Endometrium (tissue), 2 donors: ENCODE results near the gene WASHC4.

Experiments
- FAIRE-seq: peaks from 2 replicates; lab custom pipeline; 2012; peaks lifted over from hg19 to GRCh38; lab: Jason Lieb, UNC
- donor health status: control.
- donor health status: control.

WASHC4 gene, protein sequence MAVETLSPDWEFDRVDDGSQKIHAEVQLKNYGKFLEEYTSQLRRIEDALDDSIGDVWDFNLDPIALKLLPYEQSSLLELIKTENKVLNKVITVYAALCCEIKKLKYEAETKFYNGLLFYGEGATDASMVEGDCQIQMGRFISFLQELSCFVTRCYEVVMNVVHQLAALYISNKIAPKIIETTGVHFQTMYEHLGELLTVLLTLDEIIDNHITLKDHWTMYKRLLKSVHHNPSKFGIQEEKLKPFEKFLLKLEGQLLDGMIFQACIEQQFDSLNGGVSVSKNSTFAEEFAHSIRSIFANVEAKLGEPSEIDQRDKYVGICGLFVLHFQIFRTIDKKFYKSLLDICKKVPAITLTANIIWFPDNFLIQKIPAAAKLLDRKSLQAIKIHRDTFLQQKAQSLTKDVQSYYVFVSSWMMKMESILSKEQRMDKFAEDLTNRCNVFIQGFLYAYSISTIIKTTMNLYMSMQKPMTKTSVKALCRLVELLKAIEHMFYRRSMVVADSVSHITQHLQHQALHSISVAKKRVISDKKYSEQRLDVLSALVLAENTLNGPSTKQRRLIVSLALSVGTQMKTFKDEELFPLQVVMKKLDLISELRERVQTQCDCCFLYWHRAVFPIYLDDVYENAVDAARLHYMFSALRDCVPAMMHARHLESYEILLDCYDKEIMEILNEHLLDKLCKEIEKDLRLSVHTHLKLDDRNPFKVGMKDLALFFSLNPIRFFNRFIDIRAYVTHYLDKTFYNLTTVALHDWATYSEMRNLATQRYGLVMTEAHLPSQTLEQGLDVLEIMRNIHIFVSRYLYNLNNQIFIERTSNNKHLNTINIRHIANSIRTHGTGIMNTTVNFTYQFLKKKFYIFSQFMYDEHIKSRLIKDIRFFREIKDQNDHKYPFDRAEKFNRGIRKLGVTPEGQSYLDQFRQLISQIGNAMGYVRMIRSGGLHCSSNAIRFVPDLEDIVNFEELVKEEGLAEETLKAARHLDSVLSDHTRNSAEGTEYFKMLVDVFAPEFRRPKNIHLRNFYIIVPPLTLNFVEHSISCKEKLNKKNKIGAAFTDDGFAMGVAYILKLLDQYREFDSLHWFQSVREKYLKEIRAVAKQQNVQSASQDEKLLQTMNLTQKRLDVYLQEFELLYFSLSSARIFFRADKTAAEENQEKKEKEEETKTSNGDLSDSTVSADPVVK

DNA sequence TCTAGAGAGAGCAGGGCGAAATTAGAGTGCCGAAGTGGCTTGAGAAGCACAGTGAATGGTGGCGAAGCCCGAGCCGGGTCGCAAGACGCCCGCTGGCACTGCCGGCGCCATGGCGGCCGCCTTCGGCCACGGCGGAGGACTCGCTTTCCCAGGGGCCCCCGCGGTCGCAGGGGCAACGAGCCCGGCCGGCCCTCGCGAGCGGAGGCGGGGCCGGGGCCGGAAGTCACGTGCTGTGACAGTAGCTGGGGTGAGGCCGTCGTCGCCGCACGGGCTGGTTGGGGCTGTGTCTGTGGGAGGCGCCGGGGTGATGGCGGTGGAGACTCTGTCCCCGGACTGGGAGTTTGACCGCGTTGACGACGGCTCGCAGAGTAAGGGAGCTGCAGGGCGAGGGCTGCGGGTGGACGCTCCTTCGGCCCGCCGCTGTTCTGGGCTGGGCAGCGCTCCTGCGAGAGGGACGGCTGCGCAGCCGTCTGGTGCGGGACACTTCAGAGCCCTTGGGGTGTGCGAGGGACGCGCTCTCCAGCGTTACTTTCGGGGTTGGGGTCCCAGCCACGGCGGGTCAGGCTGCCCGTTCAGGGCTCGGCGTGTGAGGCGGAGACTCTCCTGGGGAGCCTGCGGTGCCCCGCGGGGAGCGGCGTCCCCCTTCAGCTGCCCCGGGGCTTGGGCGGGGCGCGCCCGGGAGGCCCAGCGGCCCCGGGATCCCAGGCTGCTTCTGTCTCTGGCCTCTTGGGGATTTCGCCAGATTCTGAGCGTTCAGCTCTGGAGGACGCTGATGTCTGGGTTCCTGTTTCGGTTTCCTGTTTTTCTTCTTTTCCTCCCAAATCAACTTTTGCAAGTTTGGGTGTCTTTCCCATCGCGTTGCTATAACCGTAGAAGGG, at the start of gene WASHC4:
TSS of gene WASHC4 (plus strand) at position 238 of the 878 bp plus-strand sequence. CDS start at position 308, 70 bp downstream.
- no peak for FAIRE-seq

DNA sequence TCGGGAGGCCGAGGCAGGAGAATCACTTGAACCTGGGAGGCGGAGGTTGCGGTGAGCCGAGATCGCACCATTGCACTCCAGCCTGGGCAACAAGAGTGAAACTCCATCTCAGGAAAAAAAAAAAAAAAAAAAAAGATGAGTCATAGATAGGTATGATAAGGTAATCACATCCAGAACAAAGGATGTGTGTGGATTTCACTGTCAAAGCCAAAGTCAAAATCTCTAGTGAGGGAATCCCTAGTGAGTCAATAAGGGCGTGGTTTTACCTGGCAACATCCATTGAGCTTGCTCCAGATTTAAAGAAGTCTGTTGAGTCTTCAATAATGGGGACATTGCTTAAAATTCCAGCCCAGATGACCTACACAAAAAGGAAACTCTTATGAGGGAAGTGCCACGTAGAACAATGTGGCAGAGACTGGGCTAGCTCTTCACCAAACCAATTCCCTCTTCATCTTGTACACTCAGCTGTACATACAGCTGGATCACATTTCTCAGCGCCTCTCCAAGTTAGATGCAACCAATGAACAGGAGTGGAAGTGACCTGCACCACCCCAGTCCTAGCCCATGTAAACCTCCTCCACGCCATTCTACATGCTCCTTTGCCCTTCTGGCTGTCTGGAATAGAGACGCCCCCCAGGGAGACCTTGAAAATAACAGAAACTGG, 46.7 kb upstream of the WASHC4 start:
- no peak for FAIRE-seq

DNA sequence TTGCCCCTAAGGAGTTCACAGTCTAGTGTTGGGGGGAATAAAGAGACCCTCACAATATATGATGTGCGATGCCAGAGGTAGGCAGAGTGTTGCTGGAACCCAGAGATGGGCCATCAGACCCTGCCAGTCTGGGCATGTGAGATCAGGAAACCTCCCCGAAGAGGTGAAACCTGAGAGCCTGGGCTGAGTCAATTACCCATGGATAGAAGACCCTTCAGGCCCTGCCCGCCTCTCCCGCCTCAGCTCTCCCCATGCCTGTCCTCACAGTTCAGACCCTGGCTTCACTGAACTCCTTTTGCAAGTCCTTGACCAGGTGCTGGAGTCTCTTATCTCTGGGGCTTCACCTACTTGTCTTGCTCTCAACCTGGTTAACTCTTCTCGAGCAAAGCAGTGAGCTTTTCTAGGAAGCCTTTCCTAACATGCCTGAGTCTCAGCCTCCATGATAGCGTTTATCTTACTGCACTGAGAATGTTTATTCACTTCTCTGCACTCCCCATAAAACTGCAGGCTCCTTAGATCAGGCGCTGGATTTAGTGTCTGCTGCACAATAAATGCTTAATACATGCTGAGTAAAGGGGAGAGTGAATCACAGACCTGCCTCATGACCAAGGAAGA, 42.9 kb upstream of the WASHC4 start:
- no peak for FAIRE-seq

DNA sequence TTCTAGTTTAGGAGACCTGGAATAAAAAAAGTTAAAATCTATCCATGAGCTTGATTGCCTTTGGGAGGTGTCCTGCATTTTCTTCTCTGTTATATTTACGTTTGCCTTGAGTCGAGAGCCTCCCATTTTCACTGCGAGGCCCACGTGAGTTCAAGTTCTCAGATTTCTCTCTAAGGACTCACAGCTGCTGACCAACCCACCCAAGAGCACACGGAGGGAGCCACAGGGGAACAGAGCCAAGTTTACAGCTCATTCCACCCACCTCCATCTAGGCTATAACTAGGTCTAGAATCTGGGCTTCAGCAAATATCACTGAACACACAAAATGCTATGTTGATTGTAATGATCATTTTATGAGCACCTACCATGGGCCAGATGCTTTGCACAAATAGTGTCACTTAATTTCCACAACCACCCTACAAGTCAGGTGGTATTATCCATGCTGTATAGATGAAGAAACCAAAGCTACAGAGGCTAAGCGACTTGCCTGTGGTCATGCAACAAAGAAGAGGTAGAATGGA, 40.0 kb upstream of the WASHC4 start:
- no peak for FAIRE-seq

DNA sequence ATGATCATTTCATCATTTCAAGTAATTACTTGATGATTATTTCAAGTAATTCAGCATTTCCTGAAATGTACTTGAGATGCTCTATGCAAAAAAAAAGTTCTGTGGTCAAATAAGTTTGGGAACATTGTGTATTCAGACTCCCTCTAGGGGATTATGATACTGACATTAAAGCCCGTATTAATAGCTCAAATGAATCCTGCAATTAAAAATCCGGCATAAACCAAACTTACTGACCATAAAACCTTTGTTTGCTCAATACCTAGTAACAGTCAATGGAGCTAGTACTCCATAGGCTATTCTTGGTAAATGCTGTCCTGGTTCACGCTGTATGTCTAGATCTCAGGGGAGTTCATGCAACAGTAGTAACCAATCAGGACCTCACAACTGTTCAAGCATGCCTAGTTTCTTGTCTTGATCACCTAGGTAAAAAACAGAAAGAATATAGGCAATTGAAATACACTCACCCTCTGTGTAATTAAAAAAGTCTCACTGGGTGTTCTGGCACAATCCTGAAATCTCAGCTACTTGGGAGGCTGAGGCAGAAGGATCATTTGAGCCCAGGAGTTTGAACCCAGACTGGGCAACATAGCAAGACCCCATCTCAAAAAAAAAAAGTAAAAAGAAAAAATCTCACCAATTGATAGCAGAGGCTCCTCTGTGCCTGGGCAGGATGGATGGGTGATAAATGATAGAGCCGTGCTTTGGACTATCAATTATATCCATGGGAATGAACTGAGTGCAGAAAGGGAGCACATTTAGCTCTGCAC, 37.4 kb upstream of the WASHC4 start:
- no peak for FAIRE-seq

DNA sequence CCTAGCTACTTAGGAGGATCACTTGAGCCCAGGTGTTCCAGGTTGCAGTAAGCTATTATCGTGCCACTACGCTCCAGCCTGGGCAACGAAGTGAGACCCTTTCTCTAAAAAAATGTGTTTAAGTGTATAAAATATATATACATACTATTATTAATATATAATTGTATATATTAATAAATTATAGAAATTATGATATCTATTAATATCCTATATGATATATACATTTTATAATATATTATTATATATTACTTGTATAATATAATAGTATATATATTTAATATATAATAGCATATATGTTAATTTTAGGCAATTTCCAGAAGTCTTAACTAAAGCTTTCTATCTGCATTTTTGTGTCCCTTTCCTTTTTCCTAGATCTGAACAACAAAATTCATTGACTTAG, 35.5 kb upstream of the WASHC4 start:
- no peak for FAIRE-seq

DNA sequence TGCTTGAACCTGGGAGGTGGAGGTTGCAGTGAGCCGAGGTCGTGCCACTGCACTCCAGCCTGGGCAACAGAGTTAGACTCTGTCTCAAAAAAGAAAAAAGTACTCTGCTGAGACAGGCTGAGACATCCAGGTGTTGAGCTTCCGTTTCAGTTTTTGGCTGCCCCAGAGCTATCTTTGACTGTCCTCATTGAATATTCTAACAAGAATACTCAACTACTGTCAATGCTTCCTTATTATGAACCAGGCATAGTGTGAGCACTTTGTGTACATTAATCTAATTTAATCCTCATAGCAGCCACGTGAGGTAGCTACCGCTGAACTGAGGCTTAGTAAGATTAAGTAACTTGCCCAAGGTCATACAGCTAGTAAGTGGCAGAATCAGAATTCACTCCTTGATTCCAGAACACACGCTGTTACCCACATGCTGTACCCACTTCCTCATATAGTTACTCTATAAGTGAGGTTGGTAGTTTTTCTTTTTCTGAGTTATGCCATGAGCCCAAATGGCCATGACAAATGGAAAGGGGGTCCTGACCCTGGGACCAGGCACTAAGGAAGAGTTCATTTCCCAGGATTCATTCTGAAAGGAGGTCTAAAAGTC, 34.5 kb upstream of the WASHC4 start:
- no peak for FAIRE-seq

DNA sequence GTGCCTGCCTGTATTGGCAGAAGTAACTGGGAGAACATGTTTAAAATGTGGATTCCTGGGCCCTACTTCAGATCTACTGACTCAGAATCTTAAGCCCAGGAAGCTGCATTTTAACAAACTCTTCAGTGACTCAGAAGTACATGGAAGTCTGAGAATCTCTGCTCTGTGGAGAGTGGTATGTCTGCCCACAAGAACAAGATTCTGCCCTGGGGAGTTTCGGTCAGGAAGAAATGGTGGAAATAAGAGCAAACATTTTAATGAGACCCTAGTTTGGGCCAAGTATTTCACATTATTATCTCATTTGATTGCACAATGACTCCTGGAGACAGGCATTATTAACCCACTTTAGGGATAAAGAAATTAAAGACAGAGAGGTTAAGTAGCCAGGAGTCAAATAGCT, 31.4 kb upstream of the WASHC4 start:
- FAIRE-seq = no peak

DNA sequence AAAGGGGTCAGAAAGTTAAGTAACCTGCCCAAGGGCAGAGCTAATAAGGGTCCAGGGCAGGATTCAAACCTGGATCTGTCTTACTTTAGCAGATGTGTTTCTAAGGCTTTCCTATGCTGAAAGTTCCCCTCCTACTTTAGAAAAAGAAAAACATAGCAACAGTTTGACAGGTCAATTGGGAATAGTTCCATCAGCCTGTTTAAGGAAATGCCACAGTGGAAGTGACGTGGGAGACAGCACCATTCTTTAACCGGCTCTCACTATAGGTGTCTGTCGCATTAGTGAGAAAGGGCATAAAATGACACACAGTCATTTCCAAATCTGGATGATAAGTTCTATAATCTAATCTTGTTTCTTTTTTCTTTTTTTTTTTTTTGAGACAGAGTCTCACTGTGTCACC, 30.6 kb upstream of the WASHC4 start:
- FAIRE-seq = no peak

DNA sequence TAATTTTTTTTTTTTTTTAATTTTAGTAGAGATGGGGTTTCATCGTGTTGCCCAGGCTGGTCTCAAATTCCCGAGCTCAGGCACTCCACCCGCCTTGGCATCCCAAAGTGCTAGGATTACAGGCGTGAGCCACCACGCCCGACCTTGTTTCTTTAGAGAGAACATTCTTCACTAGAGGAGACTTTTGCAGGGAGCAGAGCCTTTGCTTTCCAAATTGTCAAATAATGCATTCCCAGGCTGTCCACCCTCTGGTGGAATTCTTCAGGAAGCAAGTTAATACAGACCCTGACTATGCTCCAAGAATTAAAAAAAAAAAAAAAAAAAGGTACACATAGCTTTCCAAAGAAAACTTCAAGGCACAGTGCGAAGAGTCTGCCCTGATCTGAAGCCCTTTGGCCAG, 30.1 kb upstream of the WASHC4 start:
- no peak for FAIRE-seq

DNA sequence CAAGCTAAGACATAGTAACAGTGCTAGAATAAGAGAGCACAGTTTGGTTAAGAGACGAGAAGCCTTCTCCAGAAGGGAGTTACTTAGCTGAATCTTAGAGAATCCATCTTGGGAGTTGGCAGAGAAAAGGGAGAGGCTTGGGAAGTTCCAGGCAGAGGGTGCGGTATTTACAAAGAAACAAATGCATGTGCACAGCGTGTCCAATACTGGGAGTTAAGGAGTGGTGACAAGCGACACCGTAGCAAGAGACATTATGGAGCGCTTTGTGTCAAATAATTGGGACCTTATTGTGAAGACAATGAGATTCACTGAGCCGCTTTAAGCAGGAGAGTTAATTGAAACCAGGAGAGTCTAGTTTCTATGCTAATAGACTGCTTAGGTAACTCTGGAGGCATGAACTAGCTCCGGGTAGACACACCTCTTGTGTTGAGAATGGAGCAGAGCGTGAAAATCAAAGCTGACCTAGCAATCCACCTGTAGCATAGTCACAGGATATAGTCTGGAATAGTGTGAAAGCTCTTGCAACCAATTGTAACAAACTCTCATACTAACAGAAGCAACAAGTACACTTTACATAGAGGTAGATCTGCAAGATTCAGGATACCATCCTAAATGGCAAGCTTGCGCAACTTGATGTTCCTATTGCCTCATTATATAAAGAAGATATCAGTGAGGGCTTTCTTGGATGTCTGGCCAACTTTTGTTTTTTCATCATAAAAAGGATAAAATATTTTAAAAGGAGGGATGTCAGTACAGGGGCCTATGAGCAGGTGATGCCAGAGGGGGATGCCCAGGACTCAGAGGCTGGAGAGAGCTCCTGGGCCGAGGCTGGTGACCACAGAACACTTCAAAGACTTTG, 28.6 kb upstream of the WASHC4 start:
- FAIRE-seq = no peak

DNA sequence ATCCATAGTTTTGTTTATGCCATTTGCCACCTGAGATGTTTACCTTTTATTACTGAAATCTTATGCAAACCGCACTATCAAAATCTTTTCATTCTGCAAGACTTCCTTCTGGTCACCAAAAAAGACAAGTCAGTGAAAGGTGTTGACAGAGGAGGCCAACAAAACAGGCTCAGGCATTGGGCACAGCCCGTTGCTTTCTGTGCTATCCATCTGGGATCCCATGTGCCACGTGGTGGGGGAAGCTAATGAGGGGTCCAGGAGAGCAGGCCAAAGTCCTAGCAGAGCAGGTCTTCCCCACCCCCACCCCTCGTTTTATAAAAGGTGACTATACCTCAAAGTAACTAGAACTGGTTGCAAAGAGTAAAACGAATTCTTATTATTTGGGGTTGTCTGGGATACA, 24.5 kb upstream of the WASHC4 start:
- no peak for FAIRE-seq

DNA sequence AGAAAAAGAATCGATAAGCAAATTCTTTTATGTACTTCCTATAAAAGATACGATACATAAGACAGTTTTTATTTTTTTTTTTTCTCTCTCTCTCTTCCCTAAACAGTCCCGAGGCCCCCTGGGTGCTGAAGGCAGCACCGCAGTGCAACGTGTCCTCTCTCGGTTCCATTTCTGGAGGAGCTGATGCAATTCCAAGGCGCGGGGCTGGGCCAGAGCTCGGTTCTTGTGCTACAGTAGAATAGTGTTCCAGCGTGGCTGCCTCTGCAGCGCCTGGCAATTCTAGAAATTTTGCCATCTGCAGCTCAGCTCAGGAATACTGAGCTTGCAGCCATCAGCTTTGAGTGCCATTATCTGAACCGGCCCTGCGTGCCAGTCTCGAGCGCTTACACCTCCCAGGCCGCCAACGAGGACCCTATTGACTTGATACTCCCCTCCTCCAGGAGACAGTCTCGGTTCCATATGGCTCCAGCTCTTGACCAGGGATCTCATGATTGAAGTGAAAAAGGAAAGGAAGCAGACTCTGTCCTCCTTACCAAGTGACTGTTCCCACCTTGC, 23.9 kb upstream of the WASHC4 start:
- FAIRE-seq = no peak

DNA sequence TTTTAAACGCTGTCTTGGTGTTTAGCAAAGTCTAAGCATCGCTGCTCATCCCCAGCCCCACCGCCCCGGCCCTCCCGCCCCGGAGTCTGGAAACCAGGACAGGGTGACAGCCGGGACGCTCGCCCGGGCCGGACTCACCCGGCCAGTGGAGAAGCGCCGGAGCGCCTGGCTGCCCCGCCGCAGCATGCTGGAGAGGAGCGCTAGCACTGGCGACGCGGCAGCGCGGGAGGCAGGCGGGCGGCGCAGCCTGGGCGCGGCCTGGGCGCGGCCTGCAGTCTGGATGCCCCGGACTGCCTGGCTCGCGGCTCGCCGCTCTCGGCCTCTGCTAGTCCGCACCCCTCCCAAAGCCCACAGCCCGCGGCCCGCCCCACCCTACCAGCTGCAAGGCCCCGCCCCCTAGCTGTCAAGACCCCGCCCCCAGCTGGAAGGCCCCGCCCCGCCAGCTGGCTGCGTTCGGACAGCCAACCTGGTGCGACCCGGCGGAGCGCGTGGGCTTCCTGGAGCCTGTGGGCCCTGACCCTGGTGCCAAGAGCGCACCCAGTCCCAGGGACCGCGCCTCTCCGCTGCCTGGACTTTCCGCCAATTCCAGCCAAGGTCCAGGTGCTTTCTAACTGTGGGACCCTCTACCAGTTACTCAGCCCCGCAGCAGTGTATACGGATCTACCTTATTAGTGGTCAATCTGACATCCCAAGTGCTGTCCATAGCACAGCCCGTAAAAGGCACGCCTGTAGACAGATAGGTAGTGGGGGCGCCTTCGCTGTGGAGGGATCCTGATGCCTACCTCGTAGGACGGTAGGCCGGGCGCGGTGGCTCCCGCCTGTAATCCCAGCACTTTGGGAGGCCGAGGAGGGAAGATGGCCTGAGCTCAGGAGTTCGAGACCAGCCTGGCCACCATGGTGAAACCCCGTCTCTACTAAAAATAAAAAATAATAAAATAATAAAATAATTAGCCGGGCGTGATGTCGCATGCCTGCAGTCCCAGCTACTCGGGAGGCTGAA, 23.0 kb upstream of the WASHC4 start, which contains the start of gene ALDH1L2:
TSS of gene ALDH1L2 (minus strand) at position 208 of the 1,000 bp plus-strand sequence. CDS start at position 186, 22 bp downstream.
- FAIRE-seq = no peak

DNA sequence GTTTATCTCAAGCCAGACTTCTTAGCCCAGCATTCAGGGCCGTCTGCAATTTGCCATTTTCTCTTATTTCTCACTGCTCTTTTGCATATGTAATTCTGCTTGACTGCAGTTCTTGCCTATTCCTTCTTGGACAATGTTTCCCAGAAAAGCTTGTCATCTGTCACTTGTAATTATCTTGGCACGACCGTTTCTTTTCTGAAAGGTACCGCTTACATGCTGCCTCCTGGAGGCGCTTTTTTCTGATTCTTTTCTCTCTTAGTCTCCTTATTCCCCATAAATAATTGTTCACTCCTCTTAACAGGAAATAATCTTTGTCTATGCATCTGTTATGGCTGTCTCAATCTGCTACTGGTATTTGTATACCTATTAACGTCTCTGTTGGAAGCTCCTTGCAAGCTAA, 22.0 kb upstream of the WASHC4 start:
- FAIRE-seq = no peak

DNA sequence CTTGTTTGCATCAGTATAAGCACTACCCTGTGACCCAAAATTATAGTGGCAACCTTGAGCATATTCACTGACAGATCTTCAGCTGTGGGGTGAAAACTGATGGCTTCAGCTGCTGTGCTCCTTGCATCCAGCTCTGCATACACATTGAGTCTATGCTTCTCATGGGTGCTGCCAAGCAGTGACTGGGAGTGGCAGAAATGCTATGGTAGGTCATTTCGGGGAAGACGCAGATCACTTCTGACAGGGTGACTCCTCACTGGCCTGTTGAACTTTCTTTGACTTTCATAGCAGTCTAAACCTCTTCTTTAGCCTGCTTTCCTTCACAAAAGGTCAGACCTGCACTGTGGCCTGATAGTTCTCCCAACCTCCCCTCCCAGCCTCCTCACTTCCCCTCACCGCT, 17.7 kb upstream of the WASHC4 start:
- no peak for FAIRE-seq
